Measurements from ENCODE around the gene GSDMA. TPM values are rescaled to one million over a fixed set of nuclear protein-coding genes. Genes with fewer than 3 reads are reported as not detected.

The GSDMA gene
- total RNA-seq, 1 donor from 2014 or later = 0.74 TPM

DNA sequence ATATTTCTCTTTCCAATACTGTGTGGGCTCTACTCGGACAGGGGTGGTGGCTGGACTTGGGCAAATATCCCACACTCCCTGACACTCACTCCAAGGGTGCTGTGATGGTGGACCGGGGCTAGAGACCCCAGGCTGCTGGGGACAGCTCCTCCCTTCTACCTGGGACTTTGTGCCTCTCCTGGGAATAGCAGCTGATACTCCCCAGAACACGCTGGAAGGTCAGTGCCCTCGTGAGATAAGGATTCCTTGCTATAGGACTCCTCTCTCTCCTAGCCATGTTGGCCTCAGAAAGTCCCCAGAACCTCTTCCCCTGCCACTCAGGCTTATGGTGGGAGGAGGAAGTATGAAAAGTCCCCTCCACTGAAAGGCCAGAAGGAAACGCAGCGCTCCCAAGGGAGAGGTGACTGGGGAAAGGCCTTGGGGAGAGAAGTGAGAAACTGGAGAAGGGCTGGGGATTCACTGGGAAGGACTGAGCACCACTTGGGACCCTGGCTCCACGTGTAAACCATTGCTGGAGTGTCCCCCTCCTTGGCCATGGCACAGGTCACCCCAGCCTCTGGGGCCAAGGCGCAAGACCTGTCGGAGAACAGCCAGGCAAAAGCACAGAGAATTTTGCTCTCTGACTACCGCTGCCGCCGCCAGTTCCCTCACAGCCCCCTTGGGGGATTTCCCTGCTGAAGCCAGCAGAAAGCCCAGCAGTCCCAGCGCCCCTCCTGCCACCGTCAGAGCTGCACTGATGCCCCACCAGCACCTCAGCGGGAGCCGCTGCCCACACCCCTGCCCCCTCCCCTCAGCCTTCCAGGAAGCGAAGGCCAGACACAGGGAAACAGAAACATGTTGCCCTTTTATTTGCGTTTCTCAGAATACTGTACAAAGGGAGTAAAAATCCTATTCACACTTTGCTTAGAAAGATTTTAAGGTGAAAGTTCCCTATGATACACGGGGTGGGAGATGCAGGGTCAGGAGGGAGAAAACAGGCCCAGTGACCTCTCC lies 42.3 kb upstream of the GSDMA start:
- Histone ChIP-seq H3K27ac (no peak overlapping the region), H3K9me3 (no peaks in the 10 kb centered on the region), H3K36me3 (peaks cover 0 to 36% of the 10 kb centered on the region in 2 donors), H3K4me1 (peaks cover 13% of the 10 kb centered on the region), H3K27me3 (no peaks in the 10 kb centered on the region), H3K4me3 (no peak overlapping the region)
- DNase-seq (ENCODE audit: extremely low spot score in 2 of 2) = no peak
- TF ChIP-seq CTCF (IDR thresholded peaks at IDR 0.05) (no peak), POLR2AphosphoS5 (IDR thresholded peaks at IDR 0.05; ENCODE audit: insufficient read depth in 1 of 2, low read depth in 1 of 2) (no peak), POLR2A (IDR thresholded peaks at IDR 0.05) (no peak)
- intact Hi-C loops (cut with DNase I) = no loop called here

DNA sequence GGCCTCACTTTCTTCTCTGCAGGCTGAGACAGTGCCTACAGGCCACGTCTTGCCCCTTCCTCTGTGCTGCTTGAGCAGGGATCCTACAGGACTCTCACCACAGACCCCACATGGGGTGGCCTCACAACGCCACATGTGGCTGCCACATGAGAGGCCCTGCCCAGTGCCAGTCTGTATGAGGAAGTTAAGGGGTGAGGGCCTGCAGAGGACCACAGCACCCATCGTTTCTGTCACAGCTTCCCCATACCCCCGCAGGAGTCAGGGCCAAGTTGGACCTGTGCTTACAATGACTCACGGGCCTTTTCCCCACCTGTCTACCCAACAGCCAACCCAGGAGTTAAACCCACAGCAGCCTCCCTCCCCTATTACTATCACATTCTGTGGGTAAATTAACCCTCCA lies 41.5 kb upstream of the GSDMA start:
- intact Hi-C loops (cut with DNase I) = no loop called here
- no peak for TF ChIP-seq POLR2A (IDR thresholded peaks at IDR 0.05)
- TF ChIP-seq POLR2AphosphoS5 (IDR thresholded peaks at IDR 0.05; ENCODE audit: insufficient read depth in 1 of 2, low read depth in 1 of 2) = no peak
- no peak for TF ChIP-seq CTCF (IDR thresholded peaks at IDR 0.05)
- H3K27me3 ChIP-seq = no peaks in the 10 kb centered on the region
- no peak overlapping the region for H3K27ac ChIP-seq
- DNase-seq (ENCODE audit: extremely low spot score in 2 of 2) = no peak
- H3K4me1 ChIP-seq = peaks cover 21% of the 10 kb centered on the region
- no peak overlapping the region for H3K4me3 ChIP-seq
- H3K9me3 ChIP-seq = no peaks in the 10 kb centered on the region
- peaks cover 0 to 36% of the 10 kb centered on the region in 2 donors for H3K36me3 ChIP-seq

DNA sequence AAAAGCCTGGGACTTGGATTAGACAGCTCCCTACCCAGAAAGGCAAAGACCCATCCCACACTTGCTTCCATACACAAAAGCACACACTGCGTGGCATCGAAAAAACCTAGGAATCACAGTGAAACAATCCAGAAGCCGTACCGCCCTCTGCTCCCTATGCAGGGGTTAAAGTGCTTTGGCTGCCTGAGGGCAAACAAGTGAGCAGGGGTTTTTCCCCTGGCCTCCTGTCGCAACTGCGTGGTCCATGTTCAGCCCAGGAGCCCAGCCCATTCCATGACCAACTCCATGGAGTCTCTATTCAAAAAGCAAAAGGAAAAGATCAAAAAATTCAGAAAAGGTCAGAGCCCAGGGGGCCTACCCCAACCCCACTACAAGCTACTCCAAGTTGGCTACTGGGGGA lies 40.8 kb upstream of the GSDMA start:
- Histone ChIP-seq H3K36me3 (peaks cover 0 to 36% of the 10 kb centered on the region in 2 donors), H3K27me3 (no peaks in the 10 kb centered on the region), H3K4me3 (no peak overlapping the region), H3K9me3 (no peaks in the 10 kb centered on the region), H3K4me1 (peaks cover 27% of the 10 kb centered on the region), H3K27ac (no peak overlapping the region)
- DNase-seq (ENCODE audit: extremely low spot score in 2 of 2) = no peak
- TF ChIP-seq POLR2AphosphoS5 (IDR thresholded peaks at IDR 0.05; ENCODE audit: insufficient read depth in 1 of 2, low read depth in 1 of 2) = no peak
- no peak for TF ChIP-seq POLR2A (IDR thresholded peaks at IDR 0.05)
- intact Hi-C loops (cut with DNase I) = no loop called here

GRCh38 chr17:39923230-39923629 lies 39.6 kb upstream of the GSDMA start:
- Histone ChIP-seq H3K27me3 (no peaks in the 10 kb centered on the region), H3K4me3 (no peak overlapping the region), H3K27ac (no peak overlapping the region), H3K36me3 (peaks cover 0 to 36% of the 10 kb centered on the region in 2 donors), H3K4me1 (peaks cover 33% of the 10 kb centered on the region), H3K9me3 (no peaks in the 10 kb centered on the region)
- intact Hi-C loops (cut with DNase I) = no loop called here
- no peak for TF ChIP-seq POLR2AphosphoS5 (IDR thresholded peaks at IDR 0.05; ENCODE audit: insufficient read depth in 1 of 2, low read depth in 1 of 2)
- TF ChIP-seq CTCF (IDR thresholded peaks at IDR 0.05) = no peak
- no peak for TF ChIP-seq POLR2A (IDR thresholded peaks at IDR 0.05)
- no peak for DNase-seq (ENCODE audit: extremely low spot score in 2 of 2)

DNA sequence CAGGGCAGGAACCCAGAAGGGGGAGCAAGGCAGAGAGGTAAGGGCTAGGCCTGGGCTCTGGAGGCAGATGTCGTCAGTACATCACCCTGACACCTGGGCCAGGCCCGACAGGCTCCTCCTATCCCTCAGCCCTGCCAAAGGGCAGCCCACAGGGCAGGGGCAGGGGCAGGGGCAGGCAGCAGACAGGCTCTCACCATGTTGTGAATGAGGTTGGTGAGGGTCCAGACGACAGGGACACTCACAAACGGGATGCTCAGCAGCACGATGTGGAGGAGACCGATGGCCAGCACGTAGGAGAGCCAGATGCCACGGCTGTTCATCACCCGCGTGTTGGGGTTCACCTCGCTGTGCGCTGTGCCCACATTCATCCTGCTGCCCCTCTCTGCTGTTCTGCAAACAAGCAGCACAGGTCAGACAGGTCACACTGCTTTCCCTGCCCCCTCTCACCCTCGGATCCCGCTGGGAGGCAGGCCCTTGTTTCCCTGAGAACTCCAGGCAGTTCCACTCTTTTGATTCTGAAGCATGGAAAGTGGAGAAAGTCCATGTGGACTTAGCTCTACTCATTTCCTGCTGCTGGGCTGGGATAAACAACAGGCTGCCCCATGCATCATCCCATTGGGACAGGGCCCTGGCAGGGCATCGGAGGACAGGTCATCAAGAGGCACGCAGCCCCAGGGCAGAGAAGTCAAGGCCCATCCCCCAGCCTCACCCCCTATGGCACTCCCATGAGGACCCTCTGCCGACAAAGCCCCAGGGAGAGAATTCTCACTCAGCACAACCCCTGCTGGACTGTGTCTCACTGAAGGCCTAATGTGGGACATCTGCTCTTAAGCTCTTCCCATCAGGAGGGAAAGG lies 38.7 kb upstream of the GSDMA start:
- intact Hi-C loops (cut with DNase I) = no loop called here
- Histone ChIP-seq H3K27me3 (no peaks in the 10 kb centered on the region), H3K9me3 (no peaks in the 10 kb centered on the region), H3K4me1 (peaks cover 41% of the 10 kb centered on the region), H3K4me3 (no peak overlapping the region), H3K27ac (no peak overlapping the region), H3K36me3 (peaks cover 0 to 36% of the 10 kb centered on the region in 2 donors)
- no peak for DNase-seq (ENCODE audit: extremely low spot score in 2 of 2)
- TF ChIP-seq POLR2AphosphoS5 (IDR thresholded peaks at IDR 0.05; ENCODE audit: insufficient read depth in 1 of 2, low read depth in 1 of 2) (no peak), CTCF (IDR thresholded peaks at IDR 0.05) (no peak), POLR2A (IDR thresholded peaks at IDR 0.05) (no peak)

Measured in vagina (tissue), 2 donors.